ENCODE results near the gene PCNX4. TPM values are rescaled to one million over a fixed set of nuclear protein-coding genes. Genes with fewer than 3 reads are reported as not detected.

The PCNX4 gene
- total RNA-seq, 2 experiments from 2014 or later = 17.3 to 21.0 TPM

DNA sequence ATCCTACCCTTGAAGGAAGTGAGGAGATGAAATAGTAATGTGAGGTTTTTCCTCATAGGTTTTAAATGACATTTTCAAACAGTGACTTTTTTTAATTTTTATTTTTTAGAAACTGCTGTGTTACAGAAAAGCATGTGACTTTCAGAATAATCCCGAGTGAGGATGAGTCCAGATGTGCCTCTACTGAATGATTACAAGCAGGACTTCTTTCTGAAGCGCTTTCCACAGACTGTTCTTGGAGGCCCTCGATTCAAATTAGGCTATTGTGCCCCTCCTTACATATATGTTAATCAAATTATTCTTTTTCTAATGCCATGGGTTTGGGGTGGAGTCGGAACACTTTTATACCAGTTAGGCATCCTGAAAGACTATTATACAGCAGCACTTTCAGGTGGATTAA is 15.8 kb downstream of the PCNX4 start:
- H3K4me3 Mint-ChIP-seq = no peak overlapping the region
- ChIA-PET POLR2A (no interaction called here), CTCF (no interaction called here)
- no peaks in the 10 kb centered on the region for H3K4me1 ChIP-seq (ENCODE audit: insufficient read depth, low read length)
- ATAC-seq (ENCODE audit: poor library complexity) = no peak
- H3K9me3 ChIP-seq (ENCODE audit: control insufficient read depth in 1 of 2, insufficient read depth in 1 of 2, low read length in 2 of 2) = no peaks in the 10 kb centered on the region
- H3K36me3 ChIP-seq (ENCODE audit: insufficient read depth, low read length) = peaks cover 9% of the 10 kb centered on the region
- TF ChIP-seq, protein P1, sequence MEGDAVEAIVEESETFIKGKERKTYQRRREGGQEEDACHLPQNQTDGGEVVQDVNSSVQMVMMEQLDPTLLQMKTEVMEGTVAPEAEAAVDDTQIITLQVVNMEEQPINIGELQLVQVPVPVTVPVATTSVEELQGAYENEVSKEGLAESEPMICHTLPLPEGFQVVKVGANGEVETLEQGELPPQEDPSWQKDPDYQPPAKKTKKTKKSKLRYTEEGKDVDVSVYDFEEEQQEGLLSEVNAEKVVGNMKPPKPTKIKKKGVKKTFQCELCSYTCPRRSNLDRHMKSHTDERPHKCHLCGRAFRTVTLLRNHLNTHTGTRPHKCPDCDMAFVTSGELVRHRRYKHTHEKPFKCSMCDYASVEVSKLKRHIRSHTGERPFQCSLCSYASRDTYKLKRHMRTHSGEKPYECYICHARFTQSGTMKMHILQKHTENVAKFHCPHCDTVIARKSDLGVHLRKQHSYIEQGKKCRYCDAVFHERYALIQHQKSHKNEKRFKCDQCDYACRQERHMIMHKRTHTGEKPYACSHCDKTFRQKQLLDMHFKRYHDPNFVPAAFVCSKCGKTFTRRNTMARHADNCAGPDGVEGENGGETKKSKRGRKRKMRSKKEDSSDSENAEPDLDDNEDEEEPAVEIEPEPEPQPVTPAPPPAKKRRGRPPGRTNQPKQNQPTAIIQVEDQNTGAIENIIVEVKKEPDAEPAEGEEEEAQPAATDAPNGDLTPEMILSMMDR (IDR thresholded peaks at IDR 0.05) = no peak
- intact Hi-C loops (cut with DNase I, micrococcal nuclease) = no loop called here
- H3K27me3 ChIP-seq (ENCODE audit: control insufficient read depth in 1 of 2, insufficient read depth in 2 of 2, low read length in 2 of 2) = no peaks in the 10 kb centered on the region
- H3K27ac Mint-ChIP-seq = no peak overlapping the region
- no peak for DNase-seq
- no peak overlapping the region for H3K4me3 ChIP-seq (ENCODE audit: low read length)
- H3K36me3 Mint-ChIP-seq (ENCODE audit: low read depth) = peaks cover 35% of the 10 kb centered on the region
- H3K27me3 Mint-ChIP-seq = no peaks in the 10 kb centered on the region
- H3K4me1 Mint-ChIP-seq (ENCODE audit: low read depth) = peaks cover 38% of the 10 kb centered on the region
- H3K9me3 Mint-ChIP-seq = no peaks in the 10 kb centered on the region
- no peak overlapping the region for H3K27ac ChIP-seq (ENCODE audit: low read depth in 1 of 2, low read length in 2 of 2)

DNA sequence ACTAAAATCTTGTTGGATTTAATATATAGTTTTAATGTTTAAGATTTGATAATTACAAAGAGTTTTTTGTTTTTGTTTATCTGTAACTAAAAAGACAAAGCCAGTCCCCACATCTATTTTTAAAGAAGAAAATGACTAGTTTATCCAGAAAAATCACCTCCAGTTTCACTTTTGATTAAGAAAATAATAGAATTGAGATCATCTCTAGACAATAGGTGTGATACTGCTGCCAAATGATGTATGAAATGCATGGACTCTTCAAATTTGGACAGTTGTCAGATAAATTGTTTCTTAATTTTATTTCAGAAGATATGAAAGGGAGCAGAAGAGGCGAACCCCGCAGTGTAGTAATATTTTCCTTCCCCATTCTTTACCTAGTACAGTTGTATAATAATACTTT is 20.0 kb downstream of the PCNX4 start:
- Mint-ChIP-seq H3K36me3 (ENCODE audit: low read depth) (peaks cover 68% of the 10 kb centered on the region), H3K4me1 (ENCODE audit: low read depth) (peaks cover 11% of the 10 kb centered on the region), H3K9me3 (no peaks in the 10 kb centered on the region), H3K27ac (no peak overlapping the region), H3K4me3 (no peak overlapping the region), H3K27me3 (no peaks in the 10 kb centered on the region)
- Histone ChIP-seq H3K4me1 (ENCODE audit: insufficient read depth, low read length) (no peaks in the 10 kb centered on the region), H3K36me3 (ENCODE audit: insufficient read depth, low read length) (peaks cover 20% of the 10 kb centered on the region), H3K4me3 (ENCODE audit: low read length) (no peak overlapping the region), H3K27ac (ENCODE audit: low read depth in 1 of 2, low read length in 2 of 2) (no peak overlapping the region), H3K9me3 (ENCODE audit: control insufficient read depth in 1 of 2, insufficient read depth in 1 of 2, low read length in 2 of 2) (no peaks in the 10 kb centered on the region), H3K27me3 (ENCODE audit: control insufficient read depth in 1 of 2, insufficient read depth in 2 of 2, low read length in 2 of 2) (no peaks in the 10 kb centered on the region)
- intact Hi-C loops (cut with DNase I, micrococcal nuclease) = no loop called here
- CTCF ChIA-PET = no interaction called here
- TF ChIP-seq, protein P1 (IDR thresholded peaks at IDR 0.05) = no peak
- POLR2A ChIA-PET = no interaction called here
- DNase-seq (no peak), ATAC-seq (ENCODE audit: poor library complexity) (no peak)

DNA sequence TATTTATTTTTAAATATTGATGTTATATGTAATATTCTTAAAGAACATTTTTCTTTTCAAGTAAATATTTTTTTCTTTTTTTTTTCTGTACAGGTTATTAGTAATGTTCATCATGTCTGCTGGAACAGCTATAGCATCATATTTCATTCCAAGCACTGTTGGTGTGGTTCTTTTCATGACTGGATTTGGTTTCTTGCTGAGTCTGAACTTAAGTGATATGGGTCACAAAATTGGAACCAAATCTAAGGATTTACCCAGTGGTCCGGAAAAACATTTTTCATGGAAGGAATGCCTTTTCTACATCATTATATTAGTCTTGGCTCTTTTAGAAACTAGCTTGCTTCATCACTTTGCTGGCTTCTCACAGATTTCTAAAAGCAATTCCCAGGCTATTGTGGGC is 23.2 kb downstream of the PCNX4 start:
- H3K36me3 Mint-ChIP-seq (ENCODE audit: low read depth) = peaks cover 68% of the 10 kb centered on the region
- Histone ChIP-seq H3K27ac (ENCODE audit: low read depth in 1 of 2, low read length in 2 of 2) (no peak overlapping the region), H3K9me3 (ENCODE audit: control insufficient read depth in 1 of 2, insufficient read depth in 1 of 2, low read length in 2 of 2) (no peaks in the 10 kb centered on the region), H3K4me3 (ENCODE audit: low read length) (no peak overlapping the region), H3K36me3 (ENCODE audit: insufficient read depth, low read length) (peaks cover 38% of the 10 kb centered on the region), H3K4me1 (ENCODE audit: insufficient read depth, low read length) (no peaks in the 10 kb centered on the region), H3K27me3 (ENCODE audit: control insufficient read depth in 1 of 2, insufficient read depth in 2 of 2, low read length in 2 of 2) (no peaks in the 10 kb centered on the region)
- POLR2A ChIA-PET = no interaction called here
- H3K27ac Mint-ChIP-seq = no peak overlapping the region
- TF ChIP-seq, protein P1 (IDR thresholded peaks at IDR 0.05) = no peak
- DNase-seq (no peak), ATAC-seq (ENCODE audit: poor library complexity) (no peak)
- no peaks in the 10 kb centered on the region for H3K9me3 Mint-ChIP-seq
- no peaks in the 10 kb centered on the region for H3K27me3 Mint-ChIP-seq
- H3K4me1 Mint-ChIP-seq (ENCODE audit: low read depth) = peaks cover 3% of the 10 kb centered on the region
- intact Hi-C loops (cut with DNase I, micrococcal nuclease) = loop anchor here in 1 of 2 experiments (2.0 kb wide), 1 partner anchor 18 kb away; no protein-coding TSS in a partner anchor
- H3K4me3 Mint-ChIP-seq = no peak overlapping the region
- CTCF ChIA-PET = no interaction called here

Measured in CD4-positive, alpha-beta T cell (primary cell).